K562 (cell line): ENCODE data around the gene USP20. TPM values are rescaled to one million over a fixed set of nuclear protein-coding genes. Genes with fewer than 3 reads are reported as not detected.

ENCODE experiments used
- AFF1 ChIP-seq, 2 experiments: fragments of 450-650 bp; IDR thresholded peaks; 2 replicates each; pipeline ENCODE4 v1.6.1; 2018; ENCODE audit warnings: mild to moderate bottlenecking in 2 of 2, low read depth in 1 of 2; ENCODE audit not compliant: partially characterized antibody in 2 of 2
- HMGN3 ChIP-seq: IDR thresholded peaks from 2 replicates; pipeline ENCODE4 v1.6.1; 2011; ENCODE audit warnings: borderline replicate concordance, low read depth, mild to moderate bottlenecking, mixed read lengths, low read length; ENCODE audit not compliant: insufficient read length; ENCODE audit errors: extremely low read depth
- POLR2AphosphoS5 ChIP-seq: IDR thresholded peaks from 2 replicates; pipeline ENCODE4 v1.6.1; 2011; ENCODE audit warnings: mild to moderate bottlenecking, low read depth, low read length, moderate library complexity; ENCODE audit not compliant: control insufficient read depth, insufficient read depth
- SMC3 ChIP-seq: conservative IDR thresholded peaks from 2 replicates; pipeline ENCODE4 v1.6.1; 2011; ENCODE audit warnings: low read depth, low read length, improper control_type of control experiment; ENCODE audit not compliant: insufficient read depth
- SOX6 ChIP-seq: fragments of 450-650 bp; IDR thresholded peaks from 2 replicates; pipeline ENCODE4 v1.6.1; 2014; ENCODE audit warnings: mild to moderate bottlenecking
- SRF ChIP-seq, 2 experiments: fragments of 250-450, 450-650 bp in 1 of 2; sonication (Bioruptor Pico) in 1 of 2; sonication (generic) in 1 of 2; formaldehyde crosslinking; IDR thresholded peaks; 2 replicates each; pipeline versions ENCODE4 v1.5.0 to v1.5.1; 2020 to 2022; ENCODE audit warnings: mild to moderate bottlenecking in 1 of 2, missing genetic modification reagents in 1 of 2
- TRIM25 ChIP-seq: fragments of 450-650 bp; IDR thresholded peaks from 2 replicates; pipeline ENCODE4 v1.7.0; 2016; ENCODE audit warnings: borderline replicate concordance
- ZNF655 ChIP-seq: fragments of 250-450 bp; sonication (Bioruptor Pico); IDR thresholded peaks from 2 replicates; pipeline ENCODE4 v1.5.0; 2021
- polyA plus RNA-seq, 8 experiments: library from polyadenylated mRNA; depleted of rRNA in 4 of 8; stranded (reverse) in 5 of 8; unstranded in 3 of 8; fragments of >200 nt; fragmentation: Nextera tagmentation in 2 of 8; fragmentation: Illumina TruSeq in 1 of 8; extraction: Ambion mirVana in 2 of 8; extraction: Trizol in 1 of 8; gene quantifications; 2 replicates each; pipeline versions ENCODE4 v1.2.1 to v1.2.3, GENCODE V29; 2011 to 2014; ENCODE audit warnings: inconsistent platforms in 1 of 8, missing spikeins in 1 of 8
- total RNA-seq, 7 experiments: library from RNA; depleted of rRNA in 6 of 7; stranded (reverse); fragments of >200 nt in 6 of 7; fragmentation: Illumina TruSeq in 2 of 7; extraction: Trizol in 2 of 7; gene quantifications; 2 replicates each; pipeline versions ENCODE4 v1.2.1 to v1.2.3, GENCODE V29; 2011 to 2021; ENCODE audit warnings: low replicate concordance in 1 of 7
- TF ChIP-seq, protein P1 (sequence below): fragments of 250-450 bp; sonication (Bioruptor Pico); IDR thresholded peaks from 2 replicates; pipeline ENCODE4 v1.4.0; 2020
- TF ChIP-seq, protein P2 (sequence below): sonication (generic); formaldehyde crosslinking; IDR thresholded peaks from 2 replicates; pipeline ENCODE4 v1.8.0; 2022; ENCODE audit warnings: mild to moderate bottlenecking, missing genetic modification reagents
- TF ChIP-seq, protein P3 (sequence below): fragments of 250-450 bp; sonication (Bioruptor Pico); IDR thresholded peaks from 2 replicates; pipeline ENCODE4 v1.9.0; 2021; ENCODE audit warnings: mild to moderate bottlenecking

The USP20 gene
- total and polyA plus RNA-seq, 9 of the 15 experiments (the other 6 are each of a cell fraction or from before 2014, with no cell fraction given) = 1.9 to 136 (median 49.1) TPM

DNA sequence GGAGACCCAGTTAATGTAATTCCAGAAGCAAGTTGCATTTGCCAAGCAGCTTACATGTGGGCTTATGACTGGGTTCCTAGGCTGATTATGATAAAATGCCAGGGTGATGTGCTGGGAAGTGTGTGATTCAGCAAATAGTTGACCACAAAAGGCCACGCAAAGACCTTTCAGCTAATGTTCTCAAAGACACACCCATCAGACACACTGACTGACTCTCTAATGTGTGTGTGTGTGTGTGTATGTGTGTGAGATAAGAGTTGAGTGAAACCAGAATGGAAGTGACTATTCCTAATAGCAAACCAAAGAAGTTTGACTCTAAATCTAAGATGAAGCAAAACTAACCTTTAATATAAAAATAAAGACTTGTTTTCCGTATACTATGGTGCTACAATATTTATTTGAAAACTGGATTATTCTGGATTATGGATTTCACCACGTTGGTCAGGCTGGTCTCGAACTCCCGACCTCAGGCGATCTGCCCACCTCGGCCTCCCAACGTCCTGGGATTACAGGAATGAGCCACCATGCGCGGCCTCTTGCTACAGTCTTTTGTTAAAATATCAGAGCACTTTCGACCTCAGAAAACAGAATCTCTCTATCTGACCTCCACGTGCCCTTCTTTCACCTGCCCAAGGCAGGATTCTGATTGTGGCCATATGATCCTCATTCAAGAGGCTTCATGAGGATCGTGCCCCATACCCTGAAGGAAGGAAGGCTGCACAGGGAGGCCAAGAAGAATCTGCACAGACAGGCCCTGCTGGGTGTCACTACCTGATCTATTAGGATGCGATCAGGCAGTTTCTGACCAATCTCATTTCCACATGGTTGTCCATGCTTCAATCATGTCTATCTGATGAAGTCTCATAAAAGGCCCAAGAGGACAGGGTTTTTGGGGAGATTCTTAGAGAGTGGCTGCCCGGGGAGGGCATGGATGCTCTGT, 75.6 kb downstream of the USP20 start (continued):
- TF ChIP-seq AFF1 (IDR thresholded peaks at IDR 0.05; ENCODE audit: low read depth in 1 of 2, partially characterized antibody in 2 of 2) (no peak), SRF (CRISPR knock-in tag; IDR thresholded peaks at IDR 0.05) (peak in 1 of 2 experiments; percentile 43; a peak in 1 of 4 replicates), TRIM25 (no peak), ZNF655 (no peak), SMC3 (no peak), POLR2AphosphoS5 (peak; percentile 88), SOX6 (peak; percentile 96), HMGN3 (peak; percentile 38)
- TF ChIP-seq, protein P1, sequence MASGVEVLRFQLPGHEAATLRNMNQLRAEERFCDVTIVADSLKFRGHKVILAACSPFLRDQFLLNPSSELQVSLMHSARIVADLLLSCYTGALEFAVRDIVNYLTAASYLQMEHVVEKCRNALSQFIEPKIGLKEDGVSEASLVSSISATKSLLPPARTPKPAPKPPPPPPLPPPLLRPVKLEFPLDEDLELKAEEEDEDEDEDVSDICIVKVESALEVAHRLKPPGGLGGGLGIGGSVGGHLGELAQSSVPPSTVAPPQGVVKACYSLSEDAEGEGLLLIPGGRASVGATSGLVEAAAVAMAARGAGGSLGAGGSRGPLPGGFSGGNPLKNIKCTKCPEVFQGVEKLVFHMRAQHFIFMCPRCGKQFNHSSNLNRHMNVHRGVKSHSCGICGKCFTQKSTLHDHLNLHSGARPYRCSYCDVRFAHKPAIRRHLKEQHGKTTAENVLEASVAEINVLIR (CRISPR knock-in tag) = no peak
- TF ChIP-seq, protein P2, sequence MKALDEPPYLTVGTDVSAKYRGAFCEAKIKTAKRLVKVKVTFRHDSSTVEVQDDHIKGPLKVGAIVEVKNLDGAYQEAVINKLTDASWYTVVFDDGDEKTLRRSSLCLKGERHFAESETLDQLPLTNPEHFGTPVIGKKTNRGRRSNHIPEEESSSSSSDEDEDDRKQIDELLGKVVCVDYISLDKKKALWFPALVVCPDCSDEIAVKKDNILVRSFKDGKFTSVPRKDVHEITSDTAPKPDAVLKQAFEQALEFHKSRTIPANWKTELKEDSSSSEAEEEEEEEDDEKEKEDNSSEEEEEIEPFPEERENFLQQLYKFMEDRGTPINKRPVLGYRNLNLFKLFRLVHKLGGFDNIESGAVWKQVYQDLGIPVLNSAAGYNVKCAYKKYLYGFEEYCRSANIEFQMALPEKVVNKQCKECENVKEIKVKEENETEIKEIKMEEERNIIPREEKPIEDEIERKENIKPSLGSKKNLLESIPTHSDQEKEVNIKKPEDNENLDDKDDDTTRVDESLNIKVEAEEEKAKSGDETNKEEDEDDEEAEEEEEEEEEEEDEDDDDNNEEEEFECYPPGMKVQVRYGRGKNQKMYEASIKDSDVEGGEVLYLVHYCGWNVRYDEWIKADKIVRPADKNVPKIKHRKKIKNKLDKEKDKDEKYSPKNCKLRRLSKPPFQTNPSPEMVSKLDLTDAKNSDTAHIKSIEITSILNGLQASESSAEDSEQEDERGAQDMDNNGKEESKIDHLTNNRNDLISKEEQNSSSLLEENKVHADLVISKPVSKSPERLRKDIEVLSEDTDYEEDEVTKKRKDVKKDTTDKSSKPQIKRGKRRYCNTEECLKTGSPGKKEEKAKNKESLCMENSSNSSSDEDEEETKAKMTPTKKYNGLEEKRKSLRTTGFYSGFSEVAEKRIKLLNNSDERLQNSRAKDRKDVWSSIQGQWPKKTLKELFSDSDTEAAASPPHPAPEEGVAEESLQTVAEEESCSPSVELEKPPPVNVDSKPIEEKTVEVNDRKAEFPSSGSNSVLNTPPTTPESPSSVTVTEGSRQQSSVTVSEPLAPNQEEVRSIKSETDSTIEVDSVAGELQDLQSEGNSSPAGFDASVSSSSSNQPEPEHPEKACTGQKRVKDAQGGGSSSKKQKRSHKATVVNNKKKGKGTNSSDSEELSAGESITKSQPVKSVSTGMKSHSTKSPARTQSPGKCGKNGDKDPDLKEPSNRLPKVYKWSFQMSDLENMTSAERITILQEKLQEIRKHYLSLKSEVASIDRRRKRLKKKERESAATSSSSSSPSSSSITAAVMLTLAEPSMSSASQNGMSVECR (CRISPR knock-in tag) = 0 out of 2 replicates have a peak, but pooled peaks have one; percentile 56
- TF ChIP-seq, protein P3, sequence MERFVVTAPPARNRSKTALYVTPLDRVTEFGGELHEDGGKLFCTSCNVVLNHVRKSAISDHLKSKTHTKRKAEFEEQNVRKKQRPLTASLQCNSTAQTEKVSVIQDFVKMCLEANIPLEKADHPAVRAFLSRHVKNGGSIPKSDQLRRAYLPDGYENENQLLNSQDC (CRISPR knock-in tag) = no peak
